AG09319 (cell line): Measurements from ENCODE around the gene FAM24B.
A peak's percentile ranks its signal among the peaks of the same experiment; 100 is the strongest.
"Not testable (repeated sequence)": the region's sequence is repeated elsewhere in the genome, so short reads cannot be mapped to it uniquely, and the experiment has no call there.

ENCODE experiments used
- DNase-seq: peaks from one replicate; pipeline ENCODE4 v3.0.0-alpha.2; 2010; ENCODE audit warnings: low read depth; ENCODE audit errors: extremely low read depth
- CTCF ChIP-seq: IDR thresholded peaks from 2 replicates; pipeline ENCODE4 v1.5.1; 2011; ENCODE audit warnings: low read depth, mild to moderate bottlenecking, inconsistent platforms, low read length, moderate library complexity

The FAM24B gene

GRCh38 chr10:122879339-122880273, at the start of gene FAM24B:
Gene FAM24B (minus strand): TSS chr10:122879581. CDS start chr10:122850515, 29,066 bp downstream.
- no peak for TF ChIP-seq CTCF
- peak; percentile 96 for DNase-seq

GRCh38 chr10:122915700-122916099, 36.3 kb upstream of the FAM24B start:
- no peak for DNase-seq
- TF ChIP-seq CTCF = no peak

- no peak for TF ChIP-seq CTCF
- DNase-seq = no peak
Measured at GRCh38 chr10:122911889-122912484, 32.6 kb upstream of the FAM24B start.

- no peak for TF ChIP-seq CTCF
- no peak for DNase-seq
Measured at GRCh38 chr10:122910310-122910709, 30.9 kb upstream of the FAM24B start, which contains the start of gene FAM24A. Gene FAM24A (plus strand): TSS chr10:122910610. CDS start chr10:122911635, 1,025 bp downstream.

GRCh38 chr10:122903861-122904260, 24.5 kb upstream of the FAM24B start:
- not testable (repeated sequence) for DNase-seq

GRCh38 chr10:122894261-122894944, 15.0 kb upstream of the FAM24B start:
- DNase-seq = no peak
- no peak for TF ChIP-seq CTCF

GRCh38 chr10:122884166-122884565, 4.8 kb upstream of the FAM24B start:
- DNase-seq = no peak
- no peak for TF ChIP-seq CTCF
